Ectodermal cell (in vitro differentiated cells): ENCODE data around the gene MATN4.

Experiments
- H3K27ac ChIP-seq: 2 replicates; pipeline ENCODE4 v1.7.0; 2013; ENCODE audit warnings: mild to moderate bottlenecking, low read depth, low read length; ENCODE audit not compliant: insufficient read depth, poor library complexity, severe bottlenecking
- H3K27me3 ChIP-seq: 2 replicates; pipeline ENCODE4 v1.7.0; 2013; ENCODE audit warnings: mild to moderate bottlenecking, low read length; ENCODE audit not compliant: insufficient read depth, control insufficient read depth, poor library complexity, severe bottlenecking
- H3K36me3 ChIP-seq: one replicate; pipeline ENCODE4 v1.7.0; 2013; ENCODE audit warnings: low read length; ENCODE audit not compliant: control insufficient read depth, insufficient read depth
- H3K4me1 ChIP-seq: one replicate; pipeline ENCODE4 v1.7.0; 2013; ENCODE audit warnings: low read length; ENCODE audit not compliant: control insufficient read depth, insufficient read depth
- H3K4me3 ChIP-seq: 2 replicates; pipeline ENCODE4 v1.7.0; 2013; ENCODE audit warnings: low read depth, low read length, control low read depth; ENCODE audit not compliant: insufficient read depth
- H3K9me3 ChIP-seq: 2 replicates; pipeline ENCODE4 v1.7.0; 2013; ENCODE audit warnings: mild to moderate bottlenecking, low read length, moderate library complexity; ENCODE audit not compliant: control insufficient read depth
- WGBS, 2 experiments: methylation state at CpG; one replicate each; pipeline ENCODE4 v1.1.7; 2013; ENCODE audit warnings: missing lambda C conversion rate in 2 of 2; 5-methylcytosine and 5-hydroxymethylcytosine counted together

MATN4 gene

DNA sequence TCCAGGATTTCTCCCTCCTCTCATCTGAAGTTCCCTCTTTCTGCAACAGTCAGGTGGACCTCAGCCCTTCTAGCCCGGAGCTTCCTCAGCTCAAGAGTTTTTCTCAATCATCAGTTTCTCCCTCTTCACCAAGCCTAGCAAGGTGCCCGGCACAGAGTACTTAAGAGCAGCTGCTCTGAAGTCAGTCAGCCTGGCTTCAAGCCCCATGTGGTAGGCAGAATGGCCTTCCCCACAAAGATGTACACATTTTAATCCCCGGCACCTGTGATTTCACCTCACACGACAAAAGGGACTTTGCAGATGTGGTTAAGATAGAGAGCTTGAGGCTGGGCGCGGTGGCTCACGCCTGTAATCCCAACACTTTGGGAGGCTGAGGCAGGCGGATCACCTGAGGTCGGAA lies 16.6 kb downstream of the MATN4 start:
- H3K27ac ChIP-seq = no peak overlapping the region
- H3K36me3 ChIP-seq = no peaks in the 10 kb centered on the region
- WGBS, 2 experiments = 87% methylated on average over 9 of the region's 9 CpGs
- H3K4me1 ChIP-seq = no peaks in the 10 kb centered on the region
- no peaks in the 10 kb centered on the region for H3K9me3 ChIP-seq
- peaks cover 28% of the 10 kb centered on the region for H3K27me3 ChIP-seq
- no peak overlapping the region for H3K4me3 ChIP-seq

DNA sequence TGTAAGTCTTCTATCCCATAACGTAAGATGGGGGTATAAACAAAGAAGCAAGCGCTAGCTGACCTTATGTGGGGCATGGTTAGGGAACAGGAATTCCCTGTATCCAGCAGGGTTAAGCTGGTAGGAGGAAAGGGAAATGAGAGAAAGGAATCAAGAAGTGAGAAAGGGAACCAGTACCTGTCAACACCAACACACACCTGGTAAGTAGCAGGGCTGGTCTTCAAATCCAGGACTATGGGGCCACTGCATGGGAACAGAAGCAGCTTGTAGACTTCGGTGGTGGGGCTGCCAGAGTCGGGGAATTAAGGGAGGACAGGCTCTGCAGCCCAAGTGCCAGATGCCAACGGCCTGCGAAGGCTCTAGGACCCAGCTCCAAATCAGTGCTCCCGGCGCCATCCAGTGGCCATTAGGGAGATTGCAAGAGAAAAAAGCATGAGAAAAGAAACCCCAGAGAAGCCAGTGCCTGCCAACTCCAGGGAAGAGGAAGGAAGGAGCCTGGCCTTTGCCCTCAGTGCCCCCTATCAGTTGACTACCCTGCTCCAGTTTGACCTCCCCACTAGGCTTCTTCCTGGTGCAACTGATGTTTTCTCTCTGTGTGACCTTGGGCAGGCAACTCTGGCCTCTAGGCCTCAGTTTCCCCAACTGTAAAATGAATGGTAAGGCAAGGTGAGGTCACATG lies 17.3 kb downstream of the MATN4 start:
- peaks cover 28% of the 10 kb centered on the region for H3K27me3 ChIP-seq
- no peaks in the 10 kb centered on the region for H3K36me3 ChIP-seq
- no peak overlapping the region for H3K4me3 ChIP-seq
- H3K9me3 ChIP-seq = no peaks in the 10 kb centered on the region
- WGBS, 2 experiments = 22 to 26% methylated on average over 8 of the region's 8 CpGs
- no peaks in the 10 kb centered on the region for H3K4me1 ChIP-seq
- no peak overlapping the region for H3K27ac ChIP-seq

DNA sequence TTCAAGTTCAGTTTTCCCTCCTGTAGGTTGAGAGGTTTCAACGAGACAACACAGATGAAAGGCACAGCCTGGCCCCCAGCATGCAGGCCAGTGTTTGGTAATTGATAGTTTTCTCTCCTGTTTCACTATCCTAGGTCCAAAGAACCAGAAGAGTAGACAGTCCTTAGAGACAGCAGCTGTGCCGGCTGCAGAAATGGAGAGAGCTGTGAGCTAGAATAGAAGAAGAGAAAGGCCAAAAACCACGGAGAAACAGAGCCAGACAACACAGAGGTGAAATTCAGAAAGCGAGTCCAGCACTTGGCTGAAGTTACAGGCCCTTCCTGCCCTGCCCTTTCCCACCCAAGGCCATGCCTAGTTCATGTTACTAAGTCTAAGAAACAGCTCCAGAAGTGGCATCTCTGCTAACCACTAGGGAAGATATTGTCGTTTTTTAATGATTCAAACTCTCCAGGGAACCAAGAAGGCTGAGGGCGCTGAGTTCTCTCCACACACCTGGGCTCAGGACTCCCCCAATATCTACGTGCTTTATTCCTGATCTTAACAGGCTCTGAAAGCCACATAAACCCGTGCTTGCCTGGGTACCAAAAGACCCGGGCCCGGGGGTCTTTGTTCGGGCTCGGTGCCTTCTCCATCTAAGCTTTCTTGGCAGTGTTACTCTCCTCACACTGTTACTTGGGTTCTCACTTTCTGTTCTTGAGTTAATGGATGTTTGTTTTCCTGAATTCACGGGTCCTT lies 18.0 kb downstream of the MATN4 start:
- H3K4me3 ChIP-seq = no peak overlapping the region
- H3K4me1 ChIP-seq = no peaks in the 10 kb centered on the region
- 89 to 90% methylated on average over 13 of the region's 13 CpGs for WGBS, 2 experiments
- H3K27me3 ChIP-seq = peaks cover 28% of the 10 kb centered on the region
- H3K36me3 ChIP-seq = no peaks in the 10 kb centered on the region
- H3K9me3 ChIP-seq = no peaks in the 10 kb centered on the region
- H3K27ac ChIP-seq = no peak overlapping the region

DNA sequence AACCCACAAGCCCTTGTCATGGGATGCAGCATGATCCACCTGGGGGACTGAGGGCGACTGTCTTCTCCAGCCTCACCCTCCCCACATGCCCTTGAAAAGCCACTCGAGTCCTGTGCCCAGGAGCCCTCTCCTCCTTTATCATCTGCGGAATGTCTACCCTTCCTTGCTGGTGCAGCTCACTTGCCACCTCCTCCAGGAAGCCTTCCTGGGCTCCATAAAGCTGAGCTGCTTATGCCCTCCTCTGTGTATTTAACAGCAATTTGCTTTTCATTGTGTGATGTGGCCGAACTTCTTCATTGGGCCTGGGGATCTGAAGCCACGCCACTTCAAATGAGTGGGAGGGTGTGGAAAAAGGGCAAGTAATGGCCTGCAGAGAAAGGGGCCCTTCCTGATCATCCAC lies 19.2 kb downstream of the MATN4 start:
- no peaks in the 10 kb centered on the region for H3K4me1 ChIP-seq
- WGBS, 2 experiments = 92 to 95% methylated on average over 5 of the region's 5 CpGs
- H3K27ac ChIP-seq = no peak overlapping the region
- peaks cover 20% of the 10 kb centered on the region for H3K27me3 ChIP-seq
- no peaks in the 10 kb centered on the region for H3K36me3 ChIP-seq
- H3K9me3 ChIP-seq = no peaks in the 10 kb centered on the region
- H3K4me3 ChIP-seq = no peak overlapping the region

DNA sequence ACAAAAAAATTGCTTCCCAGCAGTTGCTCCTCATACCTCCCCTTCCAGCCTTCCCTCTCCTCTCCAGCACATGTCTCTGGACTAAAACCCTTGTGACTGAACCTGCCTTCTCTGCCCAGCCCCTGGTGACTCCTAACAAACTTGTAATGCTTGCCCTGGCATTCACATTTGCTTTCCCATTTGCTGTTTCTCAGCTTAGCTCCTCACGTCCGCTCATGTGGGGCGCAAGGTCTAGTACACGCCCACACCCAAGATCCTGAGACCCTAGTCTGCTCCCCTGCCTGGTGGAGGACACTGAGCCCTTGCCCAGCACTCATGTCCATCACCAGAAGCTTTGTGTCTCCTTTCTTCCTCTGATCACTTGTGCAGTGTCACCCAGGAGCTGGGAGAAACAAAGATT lies 19.7 kb downstream of the MATN4 start:
- peaks cover 15% of the 10 kb centered on the region for H3K27me3 ChIP-seq
- H3K27ac ChIP-seq = no peak overlapping the region
- 92 to 95% methylated on average over 4 of the region's 4 CpGs for WGBS, 2 experiments
- H3K4me3 ChIP-seq = no peak overlapping the region
- no peaks in the 10 kb centered on the region for H3K4me1 ChIP-seq
- no peaks in the 10 kb centered on the region for H3K36me3 ChIP-seq
- no peaks in the 10 kb centered on the region for H3K9me3 ChIP-seq

DNA sequence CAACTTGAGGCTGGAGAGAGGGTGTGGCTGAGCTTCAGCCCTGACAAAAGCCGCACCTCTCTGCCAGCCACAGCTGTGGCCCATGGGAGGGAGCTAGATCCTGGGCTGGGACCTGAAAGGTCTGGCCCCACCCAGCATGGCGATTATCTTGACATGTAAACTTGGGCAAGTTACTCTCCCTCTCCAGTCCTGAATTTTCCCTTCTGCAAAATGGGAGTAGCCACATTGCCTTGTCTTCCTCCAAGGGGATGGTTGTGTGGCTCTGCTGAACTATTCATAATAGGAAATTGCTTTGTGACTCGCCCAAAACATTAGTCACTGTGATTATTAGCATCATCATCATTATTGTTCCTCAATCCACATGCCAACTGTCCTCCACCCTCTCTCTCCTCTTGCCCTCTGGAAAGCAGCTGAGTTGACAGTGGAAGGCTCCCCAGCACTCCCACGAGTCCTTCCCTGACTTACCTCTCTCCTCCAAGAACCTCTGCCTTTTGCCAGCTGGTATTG lies 24.5 kb downstream of the MATN4 start:
- H3K4me3 ChIP-seq = no peak overlapping the region
- WGBS, 2 experiments = 72 to 78% methylated on average over 4 of the region's 4 CpGs
- no peaks in the 10 kb centered on the region for H3K9me3 ChIP-seq
- H3K36me3 ChIP-seq = no peaks in the 10 kb centered on the region
- H3K27ac ChIP-seq = no peak overlapping the region
- H3K27me3 ChIP-seq = no peaks in the 10 kb centered on the region
- no peaks in the 10 kb centered on the region for H3K4me1 ChIP-seq

DNA sequence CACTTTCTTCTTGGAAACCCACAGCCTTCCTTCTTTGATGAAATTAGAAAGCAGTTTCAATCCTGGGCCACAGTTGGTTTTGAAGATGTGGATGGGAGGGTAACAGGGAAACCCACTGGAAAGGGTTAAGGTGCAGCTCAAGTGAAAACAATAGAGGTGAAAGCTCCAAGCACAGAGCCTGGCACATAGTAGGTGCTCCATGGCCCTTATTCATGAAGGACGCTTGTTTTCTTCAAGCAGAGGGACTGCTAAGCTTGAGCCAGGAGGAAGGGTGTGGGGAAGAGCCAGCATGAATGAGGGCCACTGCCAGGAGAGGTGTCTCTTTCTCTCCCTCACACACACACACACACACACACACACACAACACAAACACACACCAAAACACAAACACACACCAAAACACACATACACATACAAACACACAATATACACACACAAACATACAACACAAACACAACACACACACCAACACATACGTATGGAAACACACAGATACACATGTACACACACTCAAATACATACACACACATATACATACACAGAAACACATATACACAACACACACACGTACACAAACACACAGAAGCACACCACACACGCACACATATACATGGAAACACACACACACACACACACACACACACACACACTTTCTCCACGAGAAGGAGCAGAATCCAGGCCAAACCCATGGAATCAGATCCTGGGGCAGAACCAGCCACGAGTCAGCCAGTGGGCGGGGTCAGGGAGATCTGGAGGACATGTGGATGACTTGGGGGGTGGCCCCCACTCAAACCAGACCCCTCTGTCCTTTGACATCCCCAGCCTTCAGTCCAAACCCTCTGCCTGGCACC lies 25.2 kb downstream of the MATN4 start:
- H3K27ac ChIP-seq = no peak overlapping the region
- no peaks in the 10 kb centered on the region for H3K27me3 ChIP-seq
- H3K4me1 ChIP-seq = no peaks in the 10 kb centered on the region
- H3K9me3 ChIP-seq = no peaks in the 10 kb centered on the region
- H3K36me3 ChIP-seq = no peaks in the 10 kb centered on the region
- 81 to 86% methylated on average over 7 of the region's 7 CpGs for WGBS, 2 experiments
- no peak overlapping the region for H3K4me3 ChIP-seq

DNA sequence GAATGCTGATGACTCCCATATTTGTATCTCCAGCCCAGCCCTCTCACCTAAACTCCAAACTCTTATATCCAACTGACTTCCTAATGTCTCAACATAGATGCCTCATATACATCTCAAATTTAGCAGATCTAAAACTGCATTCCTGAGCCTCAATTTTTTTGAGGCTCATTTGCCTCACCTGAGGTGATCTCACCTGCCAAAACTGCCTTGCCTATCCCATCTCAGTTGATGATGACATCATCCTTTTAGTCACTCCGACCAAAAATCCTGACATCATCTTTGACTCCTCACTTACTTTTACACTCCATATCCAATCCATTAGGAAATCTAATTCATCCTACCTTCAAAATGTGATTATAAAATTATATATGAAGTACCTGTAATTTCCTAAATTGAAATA lies 28.1 kb downstream of the MATN4 start:
- H3K27ac ChIP-seq = no peak overlapping the region
- no peaks in the 10 kb centered on the region for H3K27me3 ChIP-seq
- no peaks in the 10 kb centered on the region for H3K9me3 ChIP-seq
- H3K4me1 ChIP-seq = no peaks in the 10 kb centered on the region
- no peaks in the 10 kb centered on the region for H3K36me3 ChIP-seq
- WGBS, 2 experiments = 86 to 92% methylated on average over 1 of the region's 1 CpG
- no peak overlapping the region for H3K4me3 ChIP-seq

DNA sequence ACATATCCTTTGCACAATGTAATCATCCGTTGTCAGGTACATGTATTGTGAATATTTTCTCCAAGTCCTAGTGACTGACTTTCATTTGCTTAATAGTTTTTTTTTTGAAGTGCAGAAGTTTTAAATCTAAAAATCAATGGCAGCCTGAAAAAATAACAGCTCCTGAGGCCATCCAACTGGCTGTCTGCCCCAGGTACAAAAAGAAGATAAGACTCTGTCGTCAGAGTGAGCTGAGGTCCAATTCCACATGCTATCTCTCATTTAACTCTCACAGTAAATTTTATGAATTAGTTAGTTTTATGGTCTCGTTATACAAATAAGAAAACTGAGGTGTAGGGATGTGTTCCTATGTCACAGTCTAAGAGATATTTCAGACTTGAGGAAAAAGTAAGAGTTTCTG lies 32.8 kb downstream of the MATN4 start:
- no peaks in the 10 kb centered on the region for H3K4me1 ChIP-seq
- no peak overlapping the region for H3K4me3 ChIP-seq
- no peaks in the 10 kb centered on the region for H3K36me3 ChIP-seq
- 79 to 99% methylated on average over 3 of the region's 3 CpGs for WGBS, 2 experiments
- H3K27me3 ChIP-seq = no peaks in the 10 kb centered on the region
- H3K9me3 ChIP-seq = no peaks in the 10 kb centered on the region
- H3K27ac ChIP-seq = no peak overlapping the region

DNA sequence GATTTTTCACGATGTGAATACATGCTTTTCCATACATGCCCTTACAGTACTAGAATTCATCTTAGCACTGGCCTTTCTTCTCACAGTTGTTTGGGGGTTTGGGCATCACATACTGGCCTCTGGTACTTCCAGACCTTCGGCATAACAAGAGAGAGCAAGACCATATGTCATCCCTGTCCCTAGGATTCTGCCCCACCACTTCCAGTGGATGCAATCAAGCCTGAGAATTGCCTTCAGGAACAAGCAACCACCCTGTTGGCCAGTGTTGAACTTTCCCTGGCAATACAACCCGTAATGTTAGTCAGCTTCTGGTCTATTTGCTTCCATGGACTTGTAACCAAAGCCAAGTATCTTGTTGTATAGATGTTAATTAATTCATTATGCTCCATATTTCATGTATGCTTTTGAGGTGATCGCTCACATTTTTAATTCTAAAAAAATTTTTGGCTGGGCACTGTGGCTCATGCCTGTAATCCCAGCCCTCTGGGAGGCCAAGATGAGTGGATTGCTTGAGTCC lies 38.3 kb downstream of the MATN4 start:
- no peak overlapping the region for H3K4me3 ChIP-seq
- no peaks in the 10 kb centered on the region for H3K36me3 ChIP-seq
- no peak overlapping the region for H3K27ac ChIP-seq
- H3K9me3 ChIP-seq = no peaks in the 10 kb centered on the region
- H3K27me3 ChIP-seq = no peaks in the 10 kb centered on the region
- no peaks in the 10 kb centered on the region for H3K4me1 ChIP-seq
- 93 to 97% methylated on average over 4 of the region's 4 CpGs for WGBS, 2 experiments
